Erythroblast (primary cell): ENCODE measurements around the gene TNFRSF21.

Source experiments
- DNase-seq, 2 experiments: peaks; one replicate each; lab custom pipeline; 2025; lab: John Stamatoyannopoulos, UW
- GATA1 ChIP-seq: IDR thresholded peaks from 2 replicates; pipeline ENCODE4 v1.6.1; 2011; ENCODE audit warnings: low read depth, mild to moderate bottlenecking, control low read depth, low read length, moderate library complexity
- POLR2A ChIP-seq: IDR thresholded peaks from 2 replicates; pipeline ENCODE4 v1.6.1; 2011; ENCODE audit warnings: mild to moderate bottlenecking, low read length

TNFRSF21 gene

DNA sequence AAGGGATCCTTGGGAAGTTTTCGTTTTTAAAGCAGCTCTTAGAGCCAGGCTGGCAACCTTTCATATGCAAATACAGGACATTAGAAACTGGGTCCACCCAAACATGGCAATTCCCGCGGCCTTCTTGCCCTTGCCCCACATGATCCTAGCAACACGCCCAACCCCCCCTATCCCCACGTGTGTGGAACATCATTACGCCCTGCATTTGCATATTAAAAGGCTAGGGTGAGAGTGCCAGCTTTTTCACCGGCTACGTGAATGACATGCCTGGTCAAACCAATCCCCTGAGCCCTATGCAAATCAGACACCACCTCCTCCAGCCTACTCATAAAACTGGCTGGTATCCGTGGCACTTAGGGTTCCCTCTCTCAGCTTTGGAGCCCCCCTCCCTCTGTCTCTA, 88.1 kb downstream of the TNFRSF21 start:
- no peak for DNase-seq
- TF ChIP-seq POLR2A = no peak
- TF ChIP-seq GATA1 = no peak

- no peak for TF ChIP-seq POLR2A
- TF ChIP-seq GATA1 = no peak
- no peak for DNase-seq
These were observed 100.1 kb downstream of the TNFRSF21 start for GRCh38 chr6:47209632-47210031.

GRCh38 chr6:47207261-47207660, 102.4 kb downstream of the TNFRSF21 start:
- no peak for TF ChIP-seq GATA1
- no peak for TF ChIP-seq POLR2A
- DNase-seq = no peak

GRCh38 chr6:47206626-47207025, 103.1 kb downstream of the TNFRSF21 start:
- no peak for DNase-seq
- TF ChIP-seq GATA1 = no peak
- no peak for TF ChIP-seq POLR2A

- TF ChIP-seq POLR2A = no peak
- no peak for DNase-seq
These were observed 105.6 kb downstream of the TNFRSF21 start for GRCh38 chr6:47203938-47204611.

DNA sequence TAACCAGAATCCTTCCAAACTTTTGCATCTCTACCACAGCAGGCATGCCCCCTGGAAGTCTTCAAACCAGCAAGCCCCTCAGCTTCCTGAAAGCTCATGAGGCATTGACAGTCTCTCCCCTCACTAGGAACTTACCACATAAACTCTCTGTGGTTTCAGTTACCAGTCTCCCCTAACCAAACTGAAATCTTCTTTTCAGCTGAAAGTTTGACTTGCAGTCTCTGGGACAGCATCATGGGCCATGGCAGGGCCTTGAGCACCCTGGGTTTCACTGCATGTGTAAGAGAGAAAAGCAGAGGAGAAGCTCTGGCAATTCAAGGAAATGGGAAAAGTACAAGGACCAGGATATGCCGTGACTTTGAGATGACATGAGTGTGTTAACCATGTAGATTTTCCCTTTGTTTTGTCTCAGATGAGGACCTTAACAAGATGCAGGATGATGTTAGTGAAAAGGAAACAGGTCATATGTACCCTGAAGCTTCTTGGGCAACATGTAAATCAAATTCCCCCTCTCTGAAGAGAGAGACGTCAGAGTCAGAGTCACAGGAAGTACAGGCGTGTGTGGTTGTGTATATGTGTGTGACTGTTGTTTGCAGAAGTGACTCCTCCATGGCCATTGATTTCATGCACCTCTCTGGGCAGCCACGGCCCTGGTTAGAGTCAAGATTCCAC, 106.3 kb downstream of the TNFRSF21 start:
- DNase-seq = no peak
- TF ChIP-seq POLR2A = no peak
- TF ChIP-seq GATA1 = no peak

DNA sequence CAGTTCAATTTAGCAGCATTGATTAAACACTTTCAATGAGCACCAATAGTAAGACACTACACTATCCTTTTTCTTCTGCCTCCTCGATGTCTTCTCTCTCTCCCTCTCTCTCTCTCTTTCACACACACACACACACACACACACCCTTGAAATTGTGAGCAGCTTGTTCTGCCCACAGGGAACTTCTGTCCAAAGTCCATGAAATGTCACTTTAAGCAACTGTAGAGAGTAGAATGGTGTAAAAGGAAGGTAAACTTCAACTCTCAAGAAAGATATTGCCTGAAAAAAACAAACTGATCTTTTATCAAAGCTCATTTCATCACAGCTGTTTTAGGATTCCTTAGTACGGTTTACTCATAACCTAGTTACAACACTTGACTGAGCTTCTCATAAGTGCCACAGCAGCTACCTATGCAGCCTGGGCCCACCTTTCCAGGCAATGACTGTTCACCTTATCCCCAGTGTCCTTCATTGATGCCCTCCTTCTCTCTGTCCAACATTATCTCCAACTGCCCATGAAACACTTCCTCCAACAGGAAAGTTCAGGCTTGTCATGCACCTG, 107.0 kb downstream of the TNFRSF21 start:
- DNase-seq = no peak
- TF ChIP-seq POLR2A (no peak), GATA1 (no peak)

DNA sequence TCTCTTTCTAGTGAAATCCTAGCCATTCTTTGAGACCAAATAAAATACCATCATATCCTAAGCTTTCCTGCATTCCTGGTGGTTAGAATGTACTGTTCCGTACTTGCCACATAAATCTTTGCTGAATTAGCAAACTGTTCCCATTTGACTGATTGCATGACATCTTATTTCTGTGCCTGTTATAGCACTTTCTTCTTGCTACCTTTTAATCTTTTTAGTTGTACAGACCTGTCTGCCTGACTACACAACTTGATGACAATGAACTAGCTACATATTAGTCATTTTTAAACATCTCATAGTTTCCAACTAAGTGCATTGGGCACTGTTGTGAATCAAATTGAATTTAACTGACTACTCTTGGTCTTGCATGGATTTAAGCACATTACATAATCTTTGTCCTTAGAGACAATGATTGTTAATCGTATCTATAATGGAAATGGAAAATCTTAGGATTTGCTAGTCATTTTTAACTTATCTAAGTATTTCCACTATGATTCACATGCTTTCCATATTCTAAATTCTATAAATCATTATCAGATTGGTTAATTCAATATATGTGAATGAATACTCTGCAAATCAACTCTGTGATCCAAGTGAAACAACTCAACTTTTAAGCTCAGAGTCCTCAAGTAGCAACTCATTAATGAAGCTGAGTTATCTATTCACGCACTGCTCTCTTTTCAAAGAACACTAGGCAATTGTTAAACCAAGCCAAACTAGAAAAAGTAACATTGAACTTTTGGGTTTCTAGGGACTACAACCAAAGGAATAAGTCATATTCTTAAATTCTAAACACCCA, 109.0 kb downstream of the TNFRSF21 start:
- TF ChIP-seq GATA1 (no peak), POLR2A (no peak)
- no peak for DNase-seq

- DNase-seq = no peak
- TF ChIP-seq POLR2A (no peak), GATA1 (no peak)
These were observed 111.7 kb downstream of the TNFRSF21 start for GRCh38 chr6:47197682-47198640.

- TF ChIP-seq GATA1 (no peak), POLR2A (no peak)
- DNase-seq = no peak
These were observed 113.6 kb downstream of the TNFRSF21 start for GRCh38 chr6:47196113-47196512.

DNA sequence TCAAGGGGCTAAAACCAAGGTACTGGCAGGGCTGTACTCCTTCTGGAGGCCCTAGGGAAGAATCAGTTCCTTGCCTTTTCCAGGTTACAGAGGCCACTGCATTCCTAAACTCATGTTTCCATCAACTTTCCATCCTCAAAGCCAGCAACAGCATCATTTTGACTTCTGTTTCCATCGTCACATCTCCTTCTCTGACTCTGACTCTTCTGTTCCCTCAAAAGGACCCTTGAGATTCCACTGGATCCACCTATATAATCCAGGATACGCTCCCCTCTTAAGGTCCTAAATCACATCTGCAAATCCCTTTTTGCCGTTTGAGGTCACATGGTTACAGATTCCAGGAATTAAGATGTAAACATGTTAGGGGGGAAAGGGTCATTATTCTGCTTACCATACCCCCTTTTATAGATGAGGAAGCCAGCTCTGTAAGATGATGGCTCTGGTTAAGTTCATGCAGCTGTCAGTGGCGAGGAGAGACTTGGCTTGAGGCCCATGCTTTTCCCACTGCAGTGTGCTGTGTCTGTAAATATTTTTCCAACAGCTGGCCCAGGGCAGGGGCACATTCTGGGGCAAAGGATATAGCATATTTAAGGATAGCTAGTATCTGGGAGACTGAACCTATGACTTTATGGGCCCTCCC, 114.6 kb downstream of the TNFRSF21 start:
- no peak for DNase-seq
- TF ChIP-seq POLR2A (no peak), GATA1 (no peak)

- TF ChIP-seq POLR2A (no peak), GATA1 (no peak)
- DNase-seq = no peak
These were observed 121.1 kb downstream of the TNFRSF21 start for GRCh38 chr6:47188588-47189021.
